GM04504 (cell line): Measurements from ENCODE around the gene SLC43A2.
"Not testable (repeated sequence)": the region's sequence is repeated elsewhere in the genome, so short reads cannot be mapped to it uniquely, and the experiment has no call there.

ENCODE experiments used
- DNase-seq: peaks from one replicate; pipeline ENCODE4 v3.0.0-alpha.2; 2012; ENCODE audit warnings: low read depth

The SLC43A2 gene

DNA sequence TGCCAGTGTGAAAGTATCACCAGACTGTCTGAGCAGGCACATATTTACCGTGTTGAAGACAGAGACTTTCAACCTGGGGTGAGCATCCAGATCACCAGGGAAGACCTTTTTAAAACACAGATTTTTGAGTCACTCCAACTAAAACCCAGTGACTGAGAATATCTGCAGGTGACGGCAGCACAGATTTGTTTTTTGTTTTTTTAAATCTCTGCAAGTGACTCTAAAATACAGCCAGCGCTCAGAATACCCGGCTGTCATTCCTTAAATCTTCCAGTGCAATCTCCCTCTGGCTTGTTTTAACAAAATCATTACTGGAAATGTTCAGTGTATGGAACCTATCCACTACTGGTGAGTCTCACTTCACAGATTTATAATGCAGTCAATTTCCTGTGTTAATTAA, 92.9 kb downstream of the SLC43A2 start:
- DNase-seq: no peak

DNA sequence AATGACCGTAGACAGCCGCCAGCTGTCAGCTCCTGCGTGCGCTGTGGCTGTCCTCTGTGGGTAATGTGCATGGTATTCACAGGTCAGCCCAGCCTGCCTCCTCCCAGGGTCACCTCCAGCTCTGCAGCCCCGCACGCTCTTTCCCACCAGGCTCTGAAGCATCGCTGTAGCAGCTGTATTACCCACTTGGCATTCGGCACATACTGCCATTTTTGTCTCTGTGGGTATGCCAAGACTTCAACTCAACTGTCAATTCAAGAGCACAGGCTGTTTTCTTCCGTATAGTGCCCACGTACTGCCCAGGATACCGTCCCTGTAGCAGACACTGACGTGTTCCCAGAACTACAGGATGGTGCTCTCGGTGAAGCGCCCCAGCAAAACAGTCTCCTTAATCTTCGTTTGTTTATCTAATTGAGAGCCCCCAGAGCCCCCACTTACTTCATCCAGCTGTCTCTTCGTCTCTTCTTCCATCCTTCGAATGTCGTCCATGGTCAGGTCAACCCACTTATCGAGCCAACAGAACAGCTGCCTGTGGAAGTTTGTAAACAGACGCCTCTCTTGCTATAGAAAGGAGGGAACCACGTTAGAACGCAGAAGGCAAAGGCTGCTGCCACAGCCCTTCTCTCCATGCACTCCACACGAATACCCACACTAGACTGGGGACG, 94.8 kb downstream of the SLC43A2 start:
- DNase-seq: no peak

DNA sequence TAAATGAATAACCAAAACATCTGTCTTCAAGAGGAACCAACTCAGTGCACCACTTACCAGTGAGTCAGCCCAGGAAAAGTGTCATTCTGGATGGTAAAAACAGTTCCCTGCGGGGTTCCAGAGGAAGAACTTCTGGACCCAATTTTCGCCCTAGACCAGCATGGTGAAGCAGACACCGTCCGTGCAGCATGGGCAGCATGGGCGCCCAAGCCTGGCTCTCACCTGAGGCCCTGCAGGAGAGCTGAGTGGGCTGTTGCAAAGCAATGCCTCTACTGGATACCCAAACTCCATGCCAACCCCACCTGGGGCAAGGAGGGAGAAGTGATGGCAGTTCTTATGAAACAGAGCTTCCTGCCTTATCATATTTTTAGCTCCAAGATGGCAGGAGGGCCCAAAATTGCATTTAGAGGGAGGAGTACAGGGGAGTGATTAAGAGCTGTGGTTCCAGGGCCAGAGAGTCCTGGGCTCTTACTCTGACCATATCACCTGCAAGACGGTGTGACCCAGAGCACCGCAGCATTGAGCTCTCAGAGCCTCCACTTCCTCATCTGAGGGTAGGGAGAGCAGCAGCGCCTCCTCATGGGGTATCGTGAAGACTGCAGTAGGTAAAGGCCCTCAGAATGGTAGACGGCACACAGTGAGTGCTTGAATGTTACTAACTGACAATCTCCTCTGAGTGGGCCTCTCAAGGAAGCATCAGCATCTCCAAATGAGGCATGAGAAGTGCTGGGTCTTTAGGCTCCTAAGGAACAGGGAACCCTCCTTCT, 95.6 kb downstream of the SLC43A2 start:
- DNase-seq: no peak

DNA sequence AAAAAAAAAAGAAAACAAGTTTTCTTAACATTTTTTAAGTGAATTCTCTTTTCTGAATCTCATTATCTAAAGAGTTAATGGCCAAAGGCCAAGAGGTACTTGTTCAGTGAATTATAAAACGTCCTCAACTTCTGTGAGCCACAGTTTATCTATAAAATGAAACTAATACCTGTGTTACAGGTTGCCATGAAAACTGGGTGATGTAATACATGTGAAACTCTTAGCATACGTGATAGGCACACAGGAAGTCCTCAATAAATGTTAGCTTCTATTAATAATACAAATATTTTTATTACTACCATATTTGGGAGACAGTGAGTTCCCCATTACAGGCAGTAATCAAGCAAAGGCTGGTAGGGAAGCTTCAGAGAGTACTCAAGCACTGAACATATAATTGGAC, 98.8 kb downstream of the SLC43A2 start:
- no peak for DNase-seq

DNA sequence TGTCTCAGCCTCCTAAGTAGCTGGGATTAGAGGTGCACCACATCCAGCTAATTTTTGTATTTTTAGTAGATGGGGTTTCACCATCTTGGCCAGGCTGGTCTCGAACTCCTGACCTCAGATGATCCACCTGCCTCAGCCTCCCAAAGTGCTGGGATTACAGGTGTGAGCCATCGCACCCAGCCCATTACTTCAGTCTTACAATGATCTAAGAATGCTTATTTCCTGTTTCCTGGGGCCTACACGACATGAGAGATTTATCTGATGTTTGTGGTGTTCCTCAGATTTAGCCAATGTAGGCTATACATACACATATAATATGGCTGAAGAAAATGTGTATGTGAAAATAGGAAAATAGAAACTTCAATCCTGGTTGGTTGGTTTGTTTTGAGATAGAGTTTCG, 101.8 kb downstream of the SLC43A2 start:
- not testable (repeated sequence) for DNase-seq

DNA sequence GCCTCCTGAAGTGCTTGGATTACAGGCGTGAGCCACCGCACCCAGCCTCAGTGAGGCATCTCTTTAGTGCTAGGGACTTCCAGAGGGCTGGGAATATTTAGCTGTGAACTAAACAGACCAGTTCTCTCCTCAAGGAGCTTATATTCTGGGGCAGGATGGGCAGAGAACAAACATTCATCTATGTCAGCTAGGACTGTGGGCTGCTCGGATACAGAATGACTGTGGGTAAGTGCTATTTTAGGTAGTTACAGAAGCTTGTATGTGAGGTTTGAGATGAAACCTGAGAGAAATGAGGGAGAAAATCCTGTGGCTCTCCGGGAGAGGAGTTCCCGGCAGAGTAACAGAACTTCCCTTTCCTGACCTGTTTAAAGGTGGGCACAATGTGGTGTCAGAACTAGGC, 106.0 kb downstream of the SLC43A2 start:
- no peak for DNase-seq

DNA sequence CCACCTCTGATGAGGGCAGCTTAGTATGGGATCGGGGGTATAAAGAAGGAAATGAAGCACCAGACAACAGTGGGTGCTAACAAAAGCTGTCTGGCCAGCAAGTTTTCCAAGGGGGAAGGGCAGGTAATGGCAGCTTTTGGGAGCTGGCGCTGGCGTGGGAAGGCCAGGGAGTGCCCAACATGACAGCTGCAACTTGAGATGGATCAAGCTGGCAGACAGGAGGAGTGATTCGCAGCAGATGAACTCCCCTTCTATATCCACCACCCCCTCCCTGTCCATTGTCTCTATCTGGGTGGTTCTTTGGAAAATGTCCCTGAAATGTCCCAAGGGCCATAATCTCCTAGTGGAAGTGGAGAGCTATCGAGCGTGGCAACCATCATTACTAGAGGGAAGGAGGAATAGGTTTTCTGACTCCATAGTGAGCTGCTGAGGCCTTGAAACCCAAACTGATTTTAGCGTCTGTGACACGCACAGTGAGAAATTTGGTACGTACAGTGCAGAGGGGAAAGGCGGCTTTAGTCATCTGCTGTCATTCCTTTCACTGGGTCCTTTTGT, 107.5 kb downstream of the SLC43A2 start:
- no peak for DNase-seq

DNA sequence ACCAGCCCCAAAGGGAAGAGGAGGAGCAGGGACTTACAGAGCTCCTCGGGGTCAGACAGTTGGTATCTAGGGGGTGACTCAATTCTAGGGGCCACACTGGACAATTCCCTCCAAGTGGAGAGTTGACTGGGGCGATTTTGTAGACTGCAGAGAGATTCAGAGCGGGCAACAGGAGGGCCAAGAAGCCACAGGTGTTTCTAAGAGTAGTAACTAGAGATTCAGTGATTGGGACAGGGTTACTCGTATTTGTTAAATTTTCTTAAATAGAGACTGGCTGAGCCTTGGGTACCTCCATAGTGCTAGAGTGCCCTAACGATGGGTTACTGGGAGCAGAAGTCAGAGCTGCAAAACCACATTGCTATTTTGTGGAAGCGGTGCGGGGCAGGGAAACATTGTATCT, 109.0 kb downstream of the SLC43A2 start:
- no peak for DNase-seq
